Raji (cell line): ENCODE measurements around the gene MOB3A.

Experiments used
- POLR2A ChIP-seq: IDR thresholded peaks from 2 replicates; pipeline ENCODE4 v1.6.1; 2011; ENCODE audit warnings: low read depth, low read length, control low read depth; ENCODE audit not compliant: insufficient read depth

The MOB3A gene

DNA sequence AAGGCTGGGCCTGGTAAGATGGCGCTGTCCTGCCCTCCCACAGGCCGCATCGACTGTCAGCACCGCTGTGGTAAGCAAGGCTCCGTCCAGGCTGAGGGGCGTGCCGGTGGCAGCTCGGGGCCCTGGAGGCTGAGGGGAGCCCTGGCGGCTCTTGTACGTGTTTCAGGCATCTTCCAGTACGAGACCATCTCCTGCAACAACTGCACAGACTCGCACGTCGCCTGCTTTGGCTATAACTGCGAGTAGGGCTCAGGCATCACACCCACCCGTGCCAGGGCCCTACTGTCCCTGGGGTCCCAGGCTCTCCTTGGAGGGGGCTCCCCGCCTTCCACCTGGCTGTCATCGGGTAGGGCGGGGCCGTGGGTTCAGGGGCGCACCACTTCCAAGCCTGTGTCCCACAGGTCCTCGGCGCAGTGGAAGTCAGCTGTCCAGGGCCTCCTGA, 1.8 kb upstream of the MOB3A start:
- TF ChIP-seq POLR2A = no peak

DNA sequence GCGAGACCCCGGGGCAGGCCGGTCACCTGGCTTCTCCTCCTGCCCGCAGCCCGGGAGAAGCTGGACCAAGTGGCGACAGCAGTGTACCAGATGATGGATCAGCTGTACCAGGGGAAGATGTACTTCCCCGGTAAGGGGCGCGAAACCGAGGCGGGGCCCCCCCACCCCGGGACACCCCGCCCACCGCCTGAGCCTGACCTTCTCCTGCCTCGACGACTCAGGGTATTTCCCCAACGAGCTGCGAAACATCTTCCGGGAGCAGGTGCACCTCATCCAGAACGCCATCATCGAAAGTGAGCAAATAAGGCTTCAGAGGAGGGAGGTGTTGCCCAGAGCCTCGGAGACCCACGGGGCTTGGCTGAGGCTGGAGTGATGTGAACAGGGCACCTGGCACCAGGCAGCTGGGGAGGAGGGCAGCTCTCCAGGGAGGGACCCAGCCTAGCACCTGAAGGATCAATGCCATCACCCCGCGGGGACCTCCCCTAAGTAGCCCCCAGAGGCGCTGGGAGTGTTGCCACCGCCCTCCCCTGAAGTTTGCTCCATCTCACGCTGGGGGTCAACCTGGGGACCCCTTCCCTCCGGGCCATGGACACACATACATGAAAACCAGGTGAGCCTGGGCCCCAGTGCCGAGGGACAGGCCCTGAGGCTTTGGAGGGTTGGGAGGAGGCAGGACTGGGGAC, 1.2 kb upstream of the MOB3A start:
- TF ChIP-seq POLR2A = no peak; the same call in 1 of the 2 replicates

DNA sequence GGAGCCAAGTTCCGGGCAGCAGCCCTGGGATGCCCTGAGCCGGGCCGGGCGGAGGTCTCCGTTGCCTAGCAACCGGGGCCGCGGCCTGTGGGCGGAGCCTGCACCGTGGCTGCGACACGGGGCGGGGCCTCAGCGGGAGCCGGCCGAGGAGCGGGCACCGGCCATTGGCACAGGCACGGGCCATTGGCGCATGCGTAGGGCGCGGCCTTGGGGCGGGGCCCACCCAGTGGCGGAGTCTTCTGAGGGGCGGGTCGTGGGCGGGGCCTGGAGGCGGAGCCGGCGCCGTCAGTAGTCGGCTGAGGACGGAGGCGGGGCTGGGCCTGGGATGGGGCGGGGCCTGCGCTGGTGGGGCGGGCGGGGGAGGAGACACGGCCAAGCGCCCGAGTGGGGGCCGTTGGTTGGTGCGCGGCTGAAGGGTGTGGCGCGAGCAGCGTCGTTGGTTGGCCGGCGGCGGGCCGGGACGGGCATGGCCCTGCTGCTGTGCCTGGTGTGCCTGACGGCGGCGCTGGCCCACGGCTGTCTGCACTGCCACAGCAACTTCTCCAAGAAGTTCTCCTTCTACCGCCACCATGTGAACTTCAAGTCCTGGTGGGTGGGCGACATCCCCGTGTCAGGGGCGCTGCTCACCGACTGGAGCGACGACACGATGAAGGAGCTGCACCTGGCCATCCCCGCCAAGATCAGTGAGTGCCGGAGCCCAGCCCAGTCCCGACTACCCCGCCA, 515 bp upstream of the MOB3A start, which contains the start of gene IZUMO4:
Gene IZUMO4 (plus strand): TSS at position 436 of the 723 bp plus-strand sequence. CDS start 31 bp downstream, at position 467.
- peak; percentile 55; the same call in 1 of the 2 replicates for TF ChIP-seq POLR2A

DNA sequence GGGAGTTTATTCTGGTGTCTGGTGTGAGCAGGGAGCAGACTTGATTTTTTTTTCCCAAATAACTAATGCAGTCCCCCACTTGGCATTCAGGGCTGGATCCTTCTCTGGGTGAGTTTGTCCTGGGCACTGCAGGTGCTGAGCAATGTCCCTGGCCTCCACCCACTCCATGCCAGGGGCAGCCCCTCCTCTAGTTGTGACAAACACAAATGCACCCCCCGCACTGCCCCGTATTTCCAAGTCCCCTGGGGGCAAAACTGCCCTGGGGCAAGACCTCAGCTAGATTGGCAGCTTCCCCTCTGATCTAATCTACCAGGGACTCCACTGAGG, 6.4 kb downstream of the MOB3A start:
- TF ChIP-seq POLR2A = no peak

DNA sequence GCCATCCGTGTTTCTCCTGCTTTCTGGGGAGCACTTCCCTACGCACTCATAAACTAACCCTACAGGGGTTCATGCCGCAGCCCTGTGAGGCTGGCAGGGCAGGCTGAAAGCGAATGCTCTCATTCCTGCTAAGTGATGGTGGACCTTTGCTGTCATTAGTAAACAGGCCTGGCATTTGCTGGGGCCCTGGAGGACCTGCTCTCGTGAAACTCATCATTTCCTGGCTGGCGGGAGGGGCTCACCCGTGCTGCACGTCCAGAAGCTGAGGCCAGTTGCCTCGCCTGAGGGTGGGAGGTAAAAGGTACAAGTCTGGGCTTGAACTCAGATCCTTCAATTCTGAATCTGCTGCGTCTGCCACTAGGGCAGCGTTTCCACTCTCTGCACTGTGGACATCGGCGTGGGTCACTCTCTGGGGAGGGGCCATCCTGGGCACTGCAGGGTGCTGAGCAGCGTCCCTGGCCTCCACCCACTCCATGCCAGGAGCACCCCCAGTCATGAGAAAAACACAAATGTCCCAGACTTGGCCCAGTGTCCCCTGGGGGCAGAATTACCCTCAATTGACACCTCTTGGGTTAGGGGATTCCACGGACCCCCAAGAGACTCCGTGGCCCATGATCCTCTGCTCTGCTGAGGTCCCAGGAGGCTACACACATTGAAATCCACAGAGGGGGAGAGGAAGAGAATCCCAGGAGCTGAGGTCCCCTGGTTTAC, 7.0 kb downstream of the MOB3A start:
- TF ChIP-seq POLR2A = no peak; the same call in 1 of the 2 replicates

DNA sequence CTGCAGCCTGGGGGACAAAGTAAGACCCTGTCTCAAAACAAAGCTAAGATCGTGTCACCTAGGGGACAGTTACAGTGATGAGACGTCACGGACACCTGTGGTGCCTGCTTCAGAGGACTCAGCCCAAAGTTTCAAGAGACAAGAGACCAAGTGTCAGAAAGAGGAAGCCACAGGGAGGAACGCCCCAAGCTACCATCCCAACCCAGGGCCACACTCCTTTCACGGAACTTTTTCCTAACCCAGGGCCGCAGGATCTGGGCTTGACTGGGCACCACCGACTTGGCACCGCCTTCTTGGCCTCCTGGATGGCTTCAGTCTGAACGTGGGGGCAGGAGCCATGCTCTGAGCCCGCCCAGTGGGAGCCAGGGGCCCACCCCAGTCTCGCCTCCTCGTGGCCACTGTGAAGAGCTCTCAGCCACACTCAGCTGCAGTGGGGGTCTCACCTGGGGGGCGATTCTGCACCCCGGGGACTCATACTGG, 8.5 kb downstream of the MOB3A start:
- TF ChIP-seq POLR2A = peak; percentile 46

DNA sequence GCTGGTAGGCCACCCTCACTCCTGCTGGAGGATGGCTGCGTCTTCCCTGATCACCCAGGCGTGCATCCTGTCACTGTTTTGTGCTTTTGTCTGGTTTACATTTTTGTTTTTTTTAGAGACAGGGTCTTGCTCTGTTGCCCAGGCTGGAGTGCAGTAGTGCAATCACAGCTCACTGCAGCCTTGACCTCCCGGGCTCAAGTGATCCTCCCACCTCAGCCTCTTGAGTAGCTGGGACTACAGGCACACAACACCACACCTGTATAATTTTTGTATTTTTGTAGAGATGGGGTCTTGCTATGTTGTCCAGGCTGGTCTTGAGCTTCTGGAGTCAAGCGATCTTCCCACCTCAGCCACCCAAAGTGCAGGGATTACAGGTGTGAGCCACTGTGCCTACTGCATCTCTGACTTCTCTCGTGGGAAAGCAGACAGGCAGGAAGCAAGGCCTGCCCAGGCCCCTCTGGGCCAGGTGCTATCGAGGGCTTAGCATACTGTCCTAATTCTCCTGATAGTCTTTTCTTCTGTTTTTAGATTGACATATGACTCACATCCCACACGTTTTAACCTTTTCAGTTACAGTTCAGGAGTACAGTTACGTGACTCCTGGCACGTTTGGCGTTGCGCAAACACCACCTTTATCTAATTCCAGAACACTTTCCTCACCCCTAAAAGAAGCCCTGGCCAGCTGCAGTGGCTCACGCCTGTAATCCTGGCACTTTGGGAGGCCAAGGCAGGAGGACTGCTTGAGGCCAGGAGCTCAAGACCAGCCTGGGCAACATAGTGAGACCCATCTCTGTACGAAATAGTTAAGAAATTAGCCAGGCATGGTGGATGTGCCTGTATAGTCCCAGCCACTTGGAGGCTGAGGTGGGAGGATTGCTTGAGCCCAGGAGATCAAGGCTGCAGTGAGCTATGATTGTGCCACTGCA, 9.2 kb downstream of the MOB3A start:
- TF ChIP-seq POLR2A = peak; percentile 55; the same call in 1 of the 2 replicates

DNA sequence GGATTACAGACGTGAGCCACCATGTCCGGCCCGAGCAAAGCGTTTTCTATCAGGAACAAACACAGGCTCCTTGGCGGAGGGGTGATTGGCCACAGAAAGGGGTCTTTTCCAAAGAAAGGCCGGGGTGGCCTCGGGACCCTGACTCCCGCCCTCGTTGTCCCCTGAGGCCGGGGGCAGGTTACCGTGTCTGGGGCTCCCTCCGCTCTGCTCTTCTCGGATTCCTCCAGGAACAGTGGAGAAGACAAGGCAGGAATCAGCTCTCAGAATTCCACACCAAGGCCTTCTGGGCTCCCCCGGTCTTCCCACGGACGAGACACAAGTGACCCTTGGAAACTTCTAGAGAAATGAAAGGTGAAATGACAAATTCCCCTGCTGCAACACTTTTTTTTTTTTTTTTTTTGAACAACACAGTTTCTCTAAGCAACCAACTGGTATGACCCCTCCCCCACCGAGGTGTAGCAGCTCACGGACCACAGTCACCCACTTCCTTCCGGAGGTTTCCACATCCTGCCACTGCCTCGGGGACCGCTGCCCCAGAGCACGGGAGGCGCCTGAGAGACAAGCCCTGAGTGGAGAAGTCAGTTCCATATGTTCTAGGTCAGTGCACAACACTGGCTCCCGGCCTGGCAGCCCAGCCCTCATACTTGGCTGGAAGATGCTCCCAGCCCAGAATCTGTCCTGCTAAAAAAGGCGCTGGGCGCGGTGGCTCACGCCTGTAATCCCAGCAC, 11.0 kb downstream of the MOB3A start:
- TF ChIP-seq POLR2A = peak; percentile 77

DNA sequence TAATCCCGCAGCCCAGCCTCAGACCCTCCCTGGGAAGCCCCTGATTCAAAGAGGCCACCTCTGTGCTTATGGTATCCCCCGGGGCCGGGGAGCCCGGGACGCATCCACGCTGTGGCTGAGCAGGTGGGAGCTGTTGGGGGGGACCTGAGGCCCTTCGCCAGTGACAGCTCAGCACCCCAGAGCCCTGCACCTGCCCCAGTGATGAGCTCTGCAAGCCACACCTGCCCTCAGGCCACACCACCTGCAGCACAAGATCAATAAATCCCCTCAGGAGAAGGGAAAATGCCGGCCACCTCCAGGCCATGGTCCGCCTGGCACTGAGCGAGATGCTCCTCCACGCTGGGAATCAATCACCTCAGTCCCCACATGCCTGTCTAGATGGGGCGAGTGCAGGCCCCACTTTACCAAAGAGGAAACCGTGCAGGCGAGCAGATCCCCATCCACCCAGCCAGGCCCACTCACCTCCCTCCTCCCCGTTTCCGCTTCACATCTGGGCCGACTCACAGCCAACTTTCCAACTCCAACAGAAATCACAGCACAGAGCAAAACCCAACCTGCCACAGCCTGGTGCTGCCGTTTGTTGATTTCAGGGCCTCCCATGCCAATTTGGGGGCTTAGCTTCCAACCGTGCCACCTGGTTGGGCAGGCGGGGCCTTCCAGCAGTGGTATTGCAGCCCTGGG, 12.8 kb downstream of the MOB3A start:
- peak; percentile 70; the same call in 1 of the 2 replicates for TF ChIP-seq POLR2A

DNA sequence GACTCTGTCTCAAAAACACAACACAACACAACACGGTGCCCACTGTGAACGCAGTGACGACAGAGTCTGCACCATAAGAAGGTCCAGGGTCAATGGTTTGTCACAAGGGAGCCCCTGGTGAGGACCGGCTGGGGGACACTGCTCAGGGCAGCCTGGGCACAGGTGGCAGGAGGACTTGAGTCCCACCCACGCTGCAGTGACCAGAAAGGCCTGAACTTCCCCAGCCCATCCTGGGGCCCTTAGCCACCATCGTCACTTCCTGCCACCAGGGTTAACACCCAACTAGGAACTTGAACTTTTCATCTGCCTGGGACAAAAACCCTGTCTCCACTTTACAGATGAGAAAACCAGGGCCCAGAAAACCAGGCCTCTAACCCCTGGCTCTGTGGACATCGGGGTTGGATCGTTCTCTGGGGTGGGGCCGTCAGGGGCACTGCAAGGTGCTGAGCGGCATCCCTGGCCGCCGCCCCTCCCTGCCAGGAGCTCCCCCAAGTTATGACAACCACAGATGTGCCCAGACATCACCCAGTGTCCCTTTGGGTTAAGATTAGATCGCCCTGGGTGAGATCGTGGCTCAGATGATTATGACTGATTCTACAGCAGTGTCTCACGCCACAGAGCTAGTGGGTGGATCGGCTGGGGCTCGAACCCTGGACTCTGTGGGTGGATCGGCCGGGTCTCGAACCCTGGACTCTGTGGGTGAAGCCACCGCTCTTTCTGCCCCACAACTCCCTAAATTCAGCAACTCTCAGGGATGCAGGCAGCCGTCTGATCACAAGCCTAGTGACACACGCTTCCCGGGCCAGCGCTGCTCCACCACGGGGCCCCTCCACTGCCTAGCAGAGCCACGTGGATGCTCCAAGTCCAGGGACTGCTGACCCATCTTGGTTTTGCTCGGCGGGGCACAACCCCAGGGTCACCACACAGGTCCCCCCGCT, 14.0 kb downstream of the MOB3A start:
- TF ChIP-seq POLR2A = 0 out of 2 replicates have a peak, but pooled peaks have one; percentile 33

DNA sequence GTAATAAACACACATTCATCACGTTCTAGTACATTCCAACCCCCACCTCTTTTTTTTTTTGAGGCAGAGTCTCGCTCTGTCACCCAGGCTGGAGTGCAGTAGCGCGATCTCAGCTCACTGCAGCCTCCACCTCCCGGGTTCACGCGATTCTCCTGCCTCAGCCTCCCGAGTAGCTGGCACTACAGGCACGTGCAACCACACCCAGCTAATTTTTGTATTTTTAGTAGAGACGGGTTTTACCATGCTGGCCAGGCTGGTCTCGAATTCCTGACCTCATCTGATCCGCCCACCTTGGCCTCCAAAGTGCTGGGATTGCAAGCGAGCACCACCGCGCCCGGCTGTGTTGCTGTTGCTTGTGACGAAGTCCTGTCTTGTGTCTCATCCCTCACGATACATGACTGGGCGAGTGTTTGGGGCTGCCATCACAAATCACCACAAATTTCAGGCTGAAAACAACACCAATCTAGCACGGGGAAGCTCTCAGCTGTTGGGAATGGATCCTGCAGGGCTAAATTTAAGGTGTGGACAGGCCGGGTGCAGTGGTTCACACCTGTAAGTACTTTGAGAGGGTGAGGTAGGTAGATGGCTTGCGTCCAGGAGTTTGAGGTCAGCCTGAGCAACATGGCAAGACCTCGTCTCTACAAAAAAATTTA, 15.7 kb downstream of the MOB3A start:
- TF ChIP-seq POLR2A = no peak

DNA sequence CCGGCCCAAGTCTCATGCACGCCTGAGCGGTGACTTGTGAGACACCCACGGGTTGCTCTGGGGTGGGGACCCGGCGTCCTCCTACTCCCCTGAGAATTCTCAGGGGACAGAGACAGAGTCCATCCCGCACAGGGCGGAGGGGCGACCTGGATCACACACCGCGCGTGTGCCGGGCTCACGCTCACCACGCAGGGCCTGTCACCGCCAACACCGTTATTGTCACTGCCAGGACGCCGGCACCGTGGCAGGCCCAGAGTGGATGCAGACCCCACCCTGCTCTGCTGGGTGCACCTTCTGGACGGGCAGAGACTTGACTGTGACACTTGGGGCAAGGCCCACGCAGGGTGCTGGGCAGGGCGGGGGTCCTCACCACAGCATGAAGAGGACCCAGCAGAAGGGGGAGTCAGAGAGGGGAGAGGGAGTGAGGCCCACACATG, 16.2 kb downstream of the MOB3A start:
- TF ChIP-seq POLR2A = no peak
